Panc1 (cell line): ENCODE measurements around the gene GLUL. TPM values are rescaled to one million over a fixed set of nuclear protein-coding genes. Genes with fewer than 3 reads are reported as not detected.

ENCODE experiments used
- ATAC-seq: fragments of 200-7000 bp; cut with Tn5 transposase; 2 replicates; pipeline ENCODE4 v1.9.1; 2020; ENCODE audit warnings: mild to moderate bottlenecking, moderate library complexity
- BruUV-seq: library from RNA; stranded (reverse); fragments of 400-500 nt; replicated peaks from 2 replicates; lab custom pipeline; 2021; lab: Mats Ljungman, UMichigan
- CTCF ChIA-PET: fragments of 300-600 bp; sonication (Branson Sonifier 250); formaldehyde crosslinking; loops from one replicate; lab custom pipeline; 2022; ENCODE audit warnings: antibody characterized with exemption; lab: Charles Lee
- POLR2A ChIA-PET: fragments of 300-600 bp; sonication (Branson Sonifier 250); formaldehyde crosslinking; loops from one replicate; lab custom pipeline; 2022; ENCODE audit warnings: antibody characterized with exemption; lab: Charles Lee
- DNase-seq: peaks from one replicate; pipeline ENCODE4 v3.0.0-alpha.2; 2010; ENCODE audit warnings: low read depth, low spot score
- H3K27ac ChIP-seq: 2 replicates; pipeline ENCODE4 v1.5.1; 2011; ENCODE audit warnings: mild to moderate bottlenecking, low read length, inconsistent platforms
- H3K27me3 ChIP-seq: fragments of 200-500 bp; sonication (Bioruptor generic); 2 replicates; pipeline ENCODE4 v1.6.0; 2014; ENCODE audit warnings: low read length, inconsistent platforms; ENCODE audit not compliant: control insufficient read depth, insufficient read depth
- H3K36me3 ChIP-seq: fragments of 200-500 bp; sonication (Bioruptor generic); 2 replicates; pipeline ENCODE4 v1.5.1; 2014; ENCODE audit warnings: inconsistent platforms, mild to moderate bottlenecking, low read length, moderate library complexity; ENCODE audit not compliant: control insufficient read depth, insufficient read depth
- H3K4me1 ChIP-seq: 2 replicates; pipeline ENCODE4 v1.5.1; 2011; ENCODE audit warnings: inconsistent platforms, mild to moderate bottlenecking, low read length, moderate library complexity; ENCODE audit not compliant: control insufficient read depth, insufficient read depth
- H3K4me3 ChIP-seq, 2 experiments: 2 replicates each; pipeline ENCODE4 v1.5.1; 2011 to 2012; ENCODE audit warnings: low read depth in 2 of 2, low read length in 2 of 2, mild to moderate bottlenecking in 2 of 2, inconsistent platforms in 1 of 2, moderate library complexity in 1 of 2
- H3K9me3 ChIP-seq: fragments of 200-500 bp; sonication (Bioruptor generic); 2 replicates; pipeline ENCODE4 v1.5.1; 2014; ENCODE audit warnings: low read depth, mild to moderate bottlenecking, inconsistent platforms, low read length, moderate library complexity; ENCODE audit not compliant: control insufficient read depth, insufficient read depth
- CTCF ChIP-seq: fragments of 450-650 bp; IDR thresholded peaks from 2 replicates; pipeline ENCODE4 v1.5.1; 2017; ENCODE audit warnings: mild to moderate bottlenecking
- POLR2AphosphoS5 ChIP-seq: IDR thresholded peaks from 2 replicates; pipeline ENCODE4 v1.6.1; 2012; ENCODE audit warnings: mild to moderate bottlenecking, low read depth, low read length, moderate library complexity
- SIN3A ChIP-seq: IDR thresholded peaks from 2 replicates; pipeline ENCODE4 v1.6.1; 2012; ENCODE audit warnings: low read depth, mild to moderate bottlenecking, low read length, moderate library complexity, borderline replicate concordance; ENCODE audit not compliant: insufficient read depth
- TCF7L2 ChIP-seq: IDR thresholded peaks from 2 replicates; pipeline ENCODE4 v1.6.1; 2011; ENCODE audit warnings: mild to moderate bottlenecking, low read depth, low read length, inconsistent platforms
- in situ Hi-C: cut with HindIII; loops from 2 replicates; pipeline ENCODE4 v1.10.0; 2016; ENCODE audit warnings: low sequenced_read_pairs, low pct_unique_long_range_greater_than_20kb
- intact Hi-C: fragments of 100-400 bp; cut with micrococcal nuclease; formaldehyde crosslinking; loops from one replicate; pipeline ENCODE4 v1.10.0; 2022; ENCODE audit not compliant: unreplicated experiment
- total RNA-seq: library from RNA; stranded (reverse); gene quantifications from one replicate; pipeline ENCODE4 v1.2.1, GENCODE V29; 2021; ENCODE audit not compliant: unreplicated experiment
- TF ChIP-seq, protein P1 (sequence below), 2 experiments: IDR thresholded peaks; 2 replicates each; pipeline ENCODE4 v1.6.1; 2011 to 2012; ENCODE audit warnings: low read depth in 2 of 2, control low read depth in 1 of 2, low read length in 1 of 2, mild to moderate bottlenecking in 1 of 2, moderate library complexity in 1 of 2; ENCODE audit not compliant: insufficient read depth in 1 of 2

GLUL gene
- total RNA-seq, 1 experiment from 2014 or later = 55.2 TPM

GRCh38 chr1:182339684-182340083 lies 51.9 kb downstream of the GLUL start:
- Histone ChIP-seq H3K27me3 (no peaks in the 10 kb centered on the region), H3K9me3 (no peaks in the 10 kb centered on the region), H3K4me3 (no peak overlapping the region), H3K36me3 (no peaks in the 10 kb centered on the region), H3K4me1 (no peaks in the 10 kb centered on the region), H3K27ac (no peak overlapping the region)
- intact Hi-C loops (no loop called here), in situ Hi-C loops (no loop called here)
- CTCF ChIA-PET = no interaction called here
- TF ChIP-seq, protein P1, sequence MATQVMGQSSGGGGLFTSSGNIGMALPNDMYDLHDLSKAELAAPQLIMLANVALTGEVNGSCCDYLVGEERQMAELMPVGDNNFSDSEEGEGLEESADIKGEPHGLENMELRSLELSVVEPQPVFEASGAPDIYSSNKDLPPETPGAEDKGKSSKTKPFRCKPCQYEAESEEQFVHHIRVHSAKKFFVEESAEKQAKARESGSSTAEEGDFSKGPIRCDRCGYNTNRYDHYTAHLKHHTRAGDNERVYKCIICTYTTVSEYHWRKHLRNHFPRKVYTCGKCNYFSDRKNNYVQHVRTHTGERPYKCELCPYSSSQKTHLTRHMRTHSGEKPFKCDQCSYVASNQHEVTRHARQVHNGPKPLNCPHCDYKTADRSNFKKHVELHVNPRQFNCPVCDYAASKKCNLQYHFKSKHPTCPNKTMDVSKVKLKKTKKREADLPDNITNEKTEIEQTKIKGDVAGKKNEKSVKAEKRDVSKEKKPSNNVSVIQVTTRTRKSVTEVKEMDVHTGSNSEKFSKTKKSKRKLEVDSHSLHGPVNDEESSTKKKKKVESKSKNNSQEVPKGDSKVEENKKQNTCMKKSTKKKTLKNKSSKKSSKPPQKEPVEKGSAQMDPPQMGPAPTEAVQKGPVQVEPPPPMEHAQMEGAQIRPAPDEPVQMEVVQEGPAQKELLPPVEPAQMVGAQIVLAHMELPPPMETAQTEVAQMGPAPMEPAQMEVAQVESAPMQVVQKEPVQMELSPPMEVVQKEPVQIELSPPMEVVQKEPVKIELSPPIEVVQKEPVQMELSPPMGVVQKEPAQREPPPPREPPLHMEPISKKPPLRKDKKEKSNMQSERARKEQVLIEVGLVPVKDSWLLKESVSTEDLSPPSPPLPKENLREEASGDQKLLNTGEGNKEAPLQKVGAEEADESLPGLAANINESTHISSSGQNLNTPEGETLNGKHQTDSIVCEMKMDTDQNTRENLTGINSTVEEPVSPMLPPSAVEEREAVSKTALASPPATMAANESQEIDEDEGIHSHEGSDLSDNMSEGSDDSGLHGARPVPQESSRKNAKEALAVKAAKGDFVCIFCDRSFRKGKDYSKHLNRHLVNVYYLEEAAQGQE (IDR thresholded peaks at IDR 0.05; ENCODE audit: insufficient read depth in 1 of 2, low read depth in 2 of 2, low read length in 1 of 2) = no peak
- TF ChIP-seq TCF7L2 (no peak), CTCF (no peak), SIN3A (no peak), POLR2AphosphoS5 (no peak)
- POLR2A ChIA-PET = no interaction called here
- ATAC-seq = no peak
- no peak for DNase-seq
- no TSS peak for BruUV-seq

GRCh38 chr1:182338806-182339370 lies 52.7 kb downstream of the GLUL start:
- H3K36me3 ChIP-seq = no peaks in the 10 kb centered on the region
- BruUV-seq = no TSS peak
- no peaks in the 10 kb centered on the region for H3K27me3 ChIP-seq
- ATAC-seq (no peak), DNase-seq (no peak)
- ChIA-PET CTCF (no interaction called here), POLR2A (no interaction called here)
- H3K4me1 ChIP-seq = no peaks in the 10 kb centered on the region
- in situ Hi-C loops = no loop called here
- no peak overlapping the region for H3K4me3 ChIP-seq
- no peak overlapping the region for H3K27ac ChIP-seq
- TF ChIP-seq POLR2AphosphoS5 = no peak
- no peak for TF ChIP-seq CTCF
- TF ChIP-seq TCF7L2 = no peak
- TF ChIP-seq, protein P1 (IDR thresholded peaks at IDR 0.05; ENCODE audit: insufficient read depth in 1 of 2, low read depth in 2 of 2, low read length in 1 of 2) = no peak
- no peak for TF ChIP-seq SIN3A
- no peaks in the 10 kb centered on the region for H3K9me3 ChIP-seq
- intact Hi-C loops = no loop called here
